ENCODE results near the gene CGA. TPM values are rescaled to one million over a fixed set of nuclear protein-coding genes. Genes with fewer than 3 reads are reported as not detected.
A peak's percentile ranks its signal among the peaks of the same experiment; 100 is the strongest.

CGA gene
- total and polyA plus RNA-seq, 8 donors = 0.28 to 6.0 (median 0.44) TPM; not detected in 3

DNA sequence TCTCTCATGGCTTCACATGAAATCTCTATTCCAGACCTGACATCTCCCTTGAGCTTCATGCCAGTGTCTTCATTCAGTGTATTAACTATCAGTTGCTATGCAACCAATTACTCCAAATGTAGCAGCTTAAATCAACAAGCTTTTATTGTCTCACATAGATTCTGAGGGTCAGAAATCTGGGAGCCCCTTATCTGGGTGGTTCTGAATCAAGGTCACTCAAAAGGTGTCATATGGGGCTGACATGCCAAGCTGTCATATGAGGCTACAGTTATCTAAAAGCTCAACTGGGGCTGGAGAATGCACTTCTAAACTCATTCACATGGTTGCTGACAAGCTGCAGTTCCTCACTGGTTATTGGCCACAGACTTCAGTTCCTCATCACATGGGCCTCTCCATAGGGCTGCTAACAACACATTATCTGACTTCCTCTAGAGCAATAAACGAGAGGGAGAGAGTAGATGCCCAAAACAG is 7.3 kb upstream of the CGA start:
- Histone ChIP-seq H3K4me3 (no peak overlapping the region), H3K4me1 (peaks cover 0 to 3% of the 10 kb centered on the region in 2 donors), H3K27ac (no peak overlapping the region), H3K36me3 (no peaks in the 10 kb centered on the region), H3K27me3 (no peaks in the 10 kb centered on the region), H3K9me3 (no peaks in the 10 kb centered on the region)
- TF ChIP-seq, protein P1, sequence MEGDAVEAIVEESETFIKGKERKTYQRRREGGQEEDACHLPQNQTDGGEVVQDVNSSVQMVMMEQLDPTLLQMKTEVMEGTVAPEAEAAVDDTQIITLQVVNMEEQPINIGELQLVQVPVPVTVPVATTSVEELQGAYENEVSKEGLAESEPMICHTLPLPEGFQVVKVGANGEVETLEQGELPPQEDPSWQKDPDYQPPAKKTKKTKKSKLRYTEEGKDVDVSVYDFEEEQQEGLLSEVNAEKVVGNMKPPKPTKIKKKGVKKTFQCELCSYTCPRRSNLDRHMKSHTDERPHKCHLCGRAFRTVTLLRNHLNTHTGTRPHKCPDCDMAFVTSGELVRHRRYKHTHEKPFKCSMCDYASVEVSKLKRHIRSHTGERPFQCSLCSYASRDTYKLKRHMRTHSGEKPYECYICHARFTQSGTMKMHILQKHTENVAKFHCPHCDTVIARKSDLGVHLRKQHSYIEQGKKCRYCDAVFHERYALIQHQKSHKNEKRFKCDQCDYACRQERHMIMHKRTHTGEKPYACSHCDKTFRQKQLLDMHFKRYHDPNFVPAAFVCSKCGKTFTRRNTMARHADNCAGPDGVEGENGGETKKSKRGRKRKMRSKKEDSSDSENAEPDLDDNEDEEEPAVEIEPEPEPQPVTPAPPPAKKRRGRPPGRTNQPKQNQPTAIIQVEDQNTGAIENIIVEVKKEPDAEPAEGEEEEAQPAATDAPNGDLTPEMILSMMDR (IDR thresholded peaks at IDR 0.05) = no peak
- ATAC-seq (no peak), DNase-seq (peak in 2 of 4 donors; percentile 3 to 8)
- intact Hi-C loops (cut with DNase I) = no loop called here

DNA sequence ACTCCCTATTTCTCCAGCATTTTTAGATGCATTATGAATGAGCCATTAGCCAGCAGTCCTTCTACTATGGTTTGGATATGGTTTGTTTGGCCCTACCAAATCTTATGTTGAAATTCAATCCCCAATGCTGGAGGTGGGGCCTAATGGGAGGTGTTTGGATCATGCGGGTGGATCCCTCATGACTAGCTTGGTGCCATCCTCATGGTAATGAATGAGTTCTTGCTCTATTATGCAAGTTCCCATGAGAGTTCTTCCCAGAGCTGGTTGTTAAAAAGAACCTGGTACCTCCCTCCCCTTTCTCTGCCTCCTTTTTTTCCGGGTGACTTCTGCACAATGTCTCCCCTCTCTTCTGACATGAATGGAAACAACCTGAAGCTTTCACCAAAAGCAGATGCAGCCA is 6.2 kb upstream of the CGA start:
- H3K36me3 ChIP-seq = no peaks in the 10 kb centered on the region
- ATAC-seq (no peak), DNase-seq (no peak)
- no peaks in the 10 kb centered on the region for H3K27me3 ChIP-seq
- H3K4me3 ChIP-seq = no peak overlapping the region
- no peaks in the 10 kb centered on the region for H3K9me3 ChIP-seq
- no peak overlapping the region for H3K27ac ChIP-seq
- H3K4me1 ChIP-seq = peaks cover 0 to 3% of the 10 kb centered on the region in 2 donors
- TF ChIP-seq, protein P1 (IDR thresholded peaks at IDR 0.05) = no peak
- intact Hi-C loops (cut with DNase I) = no loop called here

DNA sequence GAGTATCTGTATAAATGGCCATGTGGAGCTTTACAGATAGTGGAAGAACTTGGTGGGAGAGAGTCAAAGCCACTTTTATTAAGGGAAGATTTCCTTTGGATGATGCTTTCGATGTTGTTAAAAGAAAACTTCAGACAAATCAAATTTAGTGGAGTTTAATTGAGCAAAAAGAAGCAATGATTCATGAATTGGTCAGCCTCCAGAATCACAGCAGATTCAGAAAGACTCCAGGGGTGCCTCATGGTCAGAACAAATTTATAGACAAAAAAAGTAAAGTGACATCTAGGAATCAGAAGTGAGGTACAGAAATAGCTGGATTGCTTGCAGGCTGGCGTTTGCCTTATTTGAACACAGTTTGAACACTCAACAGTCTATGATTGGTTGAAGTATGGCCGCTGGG is 5.3 kb upstream of the CGA start:
- intact Hi-C loops (cut with DNase I) = no loop called here
- Histone ChIP-seq H3K27ac (no peak overlapping the region), H3K4me3 (no peak overlapping the region), H3K27me3 (no peaks in the 10 kb centered on the region), H3K4me1 (peaks cover 0 to 3% of the 10 kb centered on the region in 2 donors), H3K9me3 (no peaks in the 10 kb centered on the region), H3K36me3 (no peaks in the 10 kb centered on the region)
- DNase-seq = no peak
- ATAC-seq = no peak
- TF ChIP-seq, protein P1 (IDR thresholded peaks at IDR 0.05) = no peak

DNA sequence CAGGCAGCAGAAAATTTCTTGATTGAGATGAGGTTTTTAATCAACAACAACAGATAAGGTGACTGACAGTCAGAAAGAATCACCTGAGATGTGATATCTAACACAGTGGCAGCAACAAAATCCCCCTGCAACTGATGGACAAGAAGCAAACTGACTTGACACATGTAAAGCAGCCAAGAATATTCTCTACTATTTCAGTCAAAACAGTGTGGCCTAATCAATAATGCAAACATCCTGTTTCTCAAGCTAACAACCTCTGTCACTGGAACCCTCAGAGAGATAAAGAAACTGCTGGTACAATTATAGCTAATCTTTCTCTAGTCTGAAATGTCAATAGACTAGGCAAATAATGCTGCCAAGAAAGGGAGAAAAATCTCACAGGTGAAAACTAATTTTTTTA is 4.6 kb upstream of the CGA start:
- Histone ChIP-seq H3K27me3 (peaks cover 0 to 4% of the 10 kb centered on the region in 2 donors), H3K27ac (no peak overlapping the region), H3K4me1 (no peaks in the 10 kb centered on the region), H3K36me3 (no peaks in the 10 kb centered on the region), H3K4me3 (no peak overlapping the region), H3K9me3 (no peaks in the 10 kb centered on the region)
- DNase-seq (no peak), ATAC-seq (no peak)
- intact Hi-C loops (cut with DNase I) = no loop called here
- TF ChIP-seq, protein P1 (IDR thresholded peaks at IDR 0.05) = no peak

DNA sequence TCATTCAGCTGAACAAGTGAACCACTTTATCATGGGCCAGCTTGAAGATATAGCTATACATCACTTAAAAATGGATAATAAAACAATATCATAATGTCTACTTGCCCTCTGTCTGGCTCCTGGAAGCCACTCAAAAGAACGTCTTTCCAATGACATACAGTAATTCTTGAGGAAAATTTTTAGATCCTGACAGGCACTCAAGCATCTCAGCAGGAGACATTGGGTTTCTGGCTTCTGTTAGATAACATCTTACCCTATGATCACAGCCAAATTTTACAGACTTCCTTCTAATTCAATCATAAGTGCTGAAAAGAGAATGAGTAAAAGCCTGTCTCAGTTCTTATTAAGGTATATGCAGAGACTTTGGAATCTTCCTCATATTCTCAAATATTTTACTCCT is 330 bp downstream of the CGA start:
- H3K36me3 ChIP-seq = no peaks in the 10 kb centered on the region
- H3K27me3 ChIP-seq = peaks cover 0 to 5% of the 10 kb centered on the region in 2 donors
- intact Hi-C loops (cut with DNase I) = no loop called here
- no peak overlapping the region for H3K27ac ChIP-seq
- TF ChIP-seq, protein P1 (IDR thresholded peaks at IDR 0.05) = no peak
- H3K9me3 ChIP-seq = no peaks in the 10 kb centered on the region
- ATAC-seq (no peak), DNase-seq (no peak)
- no peak overlapping the region for H3K4me3 ChIP-seq
- H3K4me1 ChIP-seq = no peaks in the 10 kb centered on the region

Measured in left lung (tissue), 10 donors.